Fibroblast of lung (primary cell): ENCODE results near the gene SMOC2. TPM values are rescaled to one million over a fixed set of nuclear protein-coding genes. Genes with fewer than 3 reads are reported as not detected.

Experiments used
- DNase-seq, 2 donors: peaks; one replicate each; pipeline versions ENCODE4 v3.0.0 to v3.0.0-alpha.2; 2010; ENCODE audit warnings: low read depth in 2 of 2
- H2AFZ ChIP-seq: 2 replicates; pipeline ENCODE4 v1.5.1; 2012; ENCODE audit warnings: low read length, control low read depth, inconsistent platforms
- H3K27ac ChIP-seq: 2 replicates; pipeline ENCODE4 v1.5.1; 2011; ENCODE audit warnings: low read length, control low read depth; ENCODE audit not compliant: insufficient read depth
- H3K27me3 ChIP-seq: 2 replicates; pipeline ENCODE4 v1.5.1; 2011; ENCODE audit warnings: mild to moderate bottlenecking, low read length; ENCODE audit not compliant: control insufficient read depth, insufficient read depth
- H3K36me3 ChIP-seq: 2 replicates; pipeline ENCODE4 v1.5.1; 2011; ENCODE audit warnings: low read length; ENCODE audit not compliant: control insufficient read depth, insufficient read depth
- H3K4me1 ChIP-seq: 2 replicates; pipeline ENCODE4 v1.5.1; 2011; ENCODE audit warnings: low read length; ENCODE audit not compliant: control insufficient read depth, insufficient read depth; ENCODE audit errors: extremely low read depth
- H3K4me2 ChIP-seq: 2 replicates; pipeline ENCODE4 v1.5.1; 2011; ENCODE audit warnings: low read length, control low read depth; ENCODE audit not compliant: insufficient read depth; ENCODE audit errors: extremely low read depth
- H3K4me3 ChIP-seq, 4 experiments: fragments of 200-600 bp in 1 of 4; sonication (generic) in 1 of 4; replicated peaks in 1 of 4; 2 replicates each; pipeline ENCODE4 v1.5.1; 2011 to 2016; ENCODE audit warnings: low read length in 4 of 4, low read depth in 3 of 4, mild to moderate bottlenecking in 3 of 4, control low read depth in 2 of 4, inconsistent platforms in 1 of 4, mixed read lengths in 1 of 4; ENCODE audit not compliant: insufficient read depth in 1 of 4; ENCODE audit errors: control extremely low read depth in 1 of 4
- H3K79me2 ChIP-seq: 2 replicates; pipeline ENCODE4 v1.5.1; 2012; ENCODE audit warnings: mild to moderate bottlenecking, low read length, inconsistent platforms; ENCODE audit not compliant: control insufficient read depth, insufficient read depth
- H3K9ac ChIP-seq: 2 replicates; pipeline ENCODE4 v1.5.1; 2011; ENCODE audit warnings: mild to moderate bottlenecking, low read length, control low read depth; ENCODE audit not compliant: insufficient read depth
- H3K9me3 ChIP-seq: 2 replicates; pipeline ENCODE4 v1.5.1; 2012; ENCODE audit warnings: low read depth, low read length; ENCODE audit not compliant: control insufficient read depth, insufficient read depth
- H4K20me1 ChIP-seq: 2 replicates; pipeline ENCODE4 v1.5.1; 2011; ENCODE audit warnings: low read length; ENCODE audit not compliant: control insufficient read depth, insufficient read depth; ENCODE audit errors: extremely low read depth
- CTCF ChIP-seq, 2 donors: IDR thresholded peaks in 1 of 2; conservative IDR thresholded peaks in 1 of 2; 1 replicate in 1 of 2; 2 replicates in 1 of 2; pipeline ENCODE4 v1.5.1; 2011 to 2012; ENCODE audit warnings: low read length in 2 of 2, control low read depth in 1 of 2, inconsistent platforms in 1 of 2, low read depth in 1 of 2, mild to moderate bottlenecking in 1 of 2
- EZH2 ChIP-seq: IDR thresholded peaks from 2 replicates; pipeline ENCODE4 v1.5.1; 2012; ENCODE audit warnings: low read length, control low read depth, mild to moderate bottlenecking; ENCODE audit errors: missing control alignments
- polyA plus RNA-seq, 2 donors: library from polyadenylated mRNA; depleted of rRNA in 1 of 2; stranded (reverse) in 1 of 2; unstranded in 1 of 2; fragments of >200 nt; gene quantifications; 2 replicates each; pipeline ENCODE4 v1.2.1, GENCODE V29; 2011 to 2012; ENCODE audit warnings: missing spikeins in 1 of 2
- total RNA-seq: library from RNA; depleted of rRNA; stranded (reverse); fragments of >200 nt; gene quantifications from 2 replicates; pipeline ENCODE4 v1.2.1, GENCODE V29; 2014

Gene SMOC2
- total and polyA plus RNA-seq, 2 donors (not counting 1 experiment from before 2014, with no cell fraction given), result not detected

GRCh38 chr6:168513766-168514165, 72.8 kb downstream of the SMOC2 start:
- no peak for DNase-seq
- Histone ChIP-seq H3K27ac (no peak overlapping the region), H2AFZ (no peak overlapping the region), H3K9me3 (peaks cover 6% of the 10 kb centered on the region), H4K20me1 (no peaks in the 10 kb centered on the region), H3K27me3 (no peaks in the 10 kb centered on the region), H3K4me1 (no peaks in the 10 kb centered on the region), H3K79me2 (no peaks in the 10 kb centered on the region), H3K4me2 (no peak overlapping the region), H3K9ac (no peak overlapping the region), H3K36me3 (no peaks in the 10 kb centered on the region), H3K4me3 (no peak overlapping the region)
- no peak for TF ChIP-seq EZH2
- no peak for TF ChIP-seq CTCF (conservative IDR thresholded peaks at IDR 0.05 in 1 of 2, IDR thresholded peaks at IDR 0.05 in 1 of 2; ENCODE audit: low read depth in 1 of 2, low read length in 2 of 2)

GRCh38 chr6:168514216-168514615, 73.2 kb downstream of the SMOC2 start:
- H3K9me3 ChIP-seq, result peaks cover 9% of the 10 kb centered on the region
- no peaks in the 10 kb centered on the region for H3K4me1 ChIP-seq
- no peaks in the 10 kb centered on the region for H4K20me1 ChIP-seq
- no peak overlapping the region for H3K9ac ChIP-seq
- H3K27me3 ChIP-seq, result no peaks in the 10 kb centered on the region
- no peaks in the 10 kb centered on the region for H3K36me3 ChIP-seq
- TF ChIP-seq CTCF (conservative IDR thresholded peaks at IDR 0.05 in 1 of 2, IDR thresholded peaks at IDR 0.05 in 1 of 2; ENCODE audit: low read depth in 1 of 2, low read length in 2 of 2) (no peak), EZH2 (no peak)
- no peaks in the 10 kb centered on the region for H3K79me2 ChIP-seq
- no peak overlapping the region for H2AFZ ChIP-seq
- peak in 1 of 2 donors; percentile 2 for DNase-seq
- no peak overlapping the region for H3K4me3 ChIP-seq
- H3K27ac ChIP-seq, result no peak overlapping the region
- H3K4me2 ChIP-seq, result no peak overlapping the region

GRCh38 chr6:168515376-168515775, 74.4 kb downstream of the SMOC2 start:
- H2AFZ ChIP-seq, result no peak overlapping the region
- DNase-seq, result no peak
- H3K4me1 ChIP-seq, result no peaks in the 10 kb centered on the region
- no peaks in the 10 kb centered on the region for H3K36me3 ChIP-seq
- H3K4me3 ChIP-seq, result no peak overlapping the region
- H3K27ac ChIP-seq, result no peak overlapping the region
- no peak overlapping the region for H3K4me2 ChIP-seq
- no peaks in the 10 kb centered on the region for H3K79me2 ChIP-seq
- TF ChIP-seq CTCF (conservative IDR thresholded peaks at IDR 0.05 in 1 of 2, IDR thresholded peaks at IDR 0.05 in 1 of 2; ENCODE audit: low read depth in 1 of 2, low read length in 2 of 2), result no peak
- no peak for TF ChIP-seq EZH2
- H3K27me3 ChIP-seq, result no peaks in the 10 kb centered on the region
- H4K20me1 ChIP-seq, result no peaks in the 10 kb centered on the region
- peaks cover 9% of the 10 kb centered on the region for H3K9me3 ChIP-seq
- H3K9ac ChIP-seq, result no peak overlapping the region
